ENCODE results near the gene UBALD1. TPM values are rescaled to one million over a fixed set of nuclear protein-coding genes. Genes with fewer than 3 reads are reported as not detected.

Gene UBALD1
- total RNA-seq, 1 donor from 2014 or later, result 33.6 TPM

DNA sequence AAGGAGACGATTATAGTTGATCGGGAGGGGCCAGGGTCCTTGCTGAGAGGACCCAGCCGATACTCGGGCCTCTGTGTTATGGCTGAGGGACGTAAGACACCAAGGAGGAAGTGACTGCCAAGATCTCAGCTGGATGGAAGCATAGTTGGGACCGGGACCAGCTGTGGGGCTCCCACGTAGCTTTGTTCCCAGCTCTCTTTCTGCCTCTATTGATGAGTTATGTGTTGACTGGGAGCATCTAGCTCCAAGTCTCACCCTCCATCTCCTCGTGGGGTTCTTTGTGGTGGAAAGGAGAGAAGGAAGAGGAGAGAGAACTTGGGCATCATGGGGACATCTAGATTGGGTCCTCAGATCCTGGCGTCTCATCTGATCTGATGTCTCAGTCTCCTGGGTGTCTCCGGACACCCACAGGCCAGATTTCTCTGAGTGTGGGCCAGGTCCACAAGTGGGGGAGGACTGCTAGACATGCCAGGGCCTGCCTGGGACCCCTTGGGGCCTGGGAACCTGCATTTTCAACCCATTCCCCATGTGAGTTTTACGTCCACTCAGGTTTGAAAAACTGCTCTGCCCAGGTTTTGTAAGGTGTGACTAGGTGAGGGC lies 11.0 kb upstream of the UBALD1 start:
- DNase-seq (ENCODE audit: extremely low spot score, unreplicated experiment), result no peak
- H3K4me1 Mint-ChIP-seq (ENCODE audit: unreplicated experiment), result peaks cover 28% of the 10 kb centered on the region
- no peaks in the 10 kb centered on the region for H3K9me3 Mint-ChIP-seq (ENCODE audit: unreplicated experiment)
- peak overlapping the region; percentile 97 for H3K27ac Mint-ChIP-seq (ENCODE audit: unreplicated experiment)
- H3K36me3 Mint-ChIP-seq (ENCODE audit: unreplicated experiment), result no peaks in the 10 kb centered on the region
- TF ChIP-seq, protein P1, sequence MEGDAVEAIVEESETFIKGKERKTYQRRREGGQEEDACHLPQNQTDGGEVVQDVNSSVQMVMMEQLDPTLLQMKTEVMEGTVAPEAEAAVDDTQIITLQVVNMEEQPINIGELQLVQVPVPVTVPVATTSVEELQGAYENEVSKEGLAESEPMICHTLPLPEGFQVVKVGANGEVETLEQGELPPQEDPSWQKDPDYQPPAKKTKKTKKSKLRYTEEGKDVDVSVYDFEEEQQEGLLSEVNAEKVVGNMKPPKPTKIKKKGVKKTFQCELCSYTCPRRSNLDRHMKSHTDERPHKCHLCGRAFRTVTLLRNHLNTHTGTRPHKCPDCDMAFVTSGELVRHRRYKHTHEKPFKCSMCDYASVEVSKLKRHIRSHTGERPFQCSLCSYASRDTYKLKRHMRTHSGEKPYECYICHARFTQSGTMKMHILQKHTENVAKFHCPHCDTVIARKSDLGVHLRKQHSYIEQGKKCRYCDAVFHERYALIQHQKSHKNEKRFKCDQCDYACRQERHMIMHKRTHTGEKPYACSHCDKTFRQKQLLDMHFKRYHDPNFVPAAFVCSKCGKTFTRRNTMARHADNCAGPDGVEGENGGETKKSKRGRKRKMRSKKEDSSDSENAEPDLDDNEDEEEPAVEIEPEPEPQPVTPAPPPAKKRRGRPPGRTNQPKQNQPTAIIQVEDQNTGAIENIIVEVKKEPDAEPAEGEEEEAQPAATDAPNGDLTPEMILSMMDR (IDR thresholded peaks at IDR 0.05), result no peak
- H3K27me3 Mint-ChIP-seq (ENCODE audit: unreplicated experiment), result no peaks in the 10 kb centered on the region
- H3K4me3 Mint-ChIP-seq (ENCODE audit: unreplicated experiment), result peak overlapping the region; percentile 94

DNA sequence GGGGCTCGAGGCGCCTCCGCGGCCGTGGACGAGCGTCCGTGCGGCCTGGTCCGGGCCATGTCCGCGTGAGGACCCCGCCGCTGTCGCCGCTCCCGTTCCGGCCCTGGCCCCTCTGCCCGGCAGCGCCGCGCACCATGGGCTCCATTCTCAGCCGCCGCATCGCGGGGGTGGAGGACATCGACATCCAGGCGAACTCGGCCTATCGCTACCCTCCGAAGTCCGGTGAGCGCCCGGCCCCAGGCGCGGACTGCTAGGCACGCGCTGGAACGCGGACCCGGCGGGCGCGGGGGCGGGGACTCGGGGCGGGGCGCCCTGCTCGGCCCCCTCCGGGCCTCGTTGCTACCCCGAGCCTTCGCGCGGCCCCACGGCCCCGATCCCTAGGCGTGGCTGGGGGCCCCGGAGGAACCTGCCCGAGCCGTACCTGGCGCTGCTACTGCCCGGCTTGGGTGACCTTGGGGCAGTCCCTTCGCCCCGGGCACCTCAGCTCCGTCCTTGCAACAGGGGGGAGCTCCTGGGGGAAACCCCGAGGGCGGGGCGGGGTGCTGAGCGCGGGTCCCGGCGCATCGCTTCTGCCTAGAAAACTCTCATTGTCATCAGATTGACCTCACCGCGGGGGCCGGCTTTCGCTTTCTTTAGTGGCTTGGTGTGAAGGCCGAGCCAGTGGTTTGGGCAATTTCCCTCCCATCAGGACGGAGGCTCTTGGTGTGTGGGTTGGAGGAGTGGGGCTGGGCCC lies 10.3 kb upstream of the UBALD1 start:
- TF ChIP-seq, protein P1 (IDR thresholded peaks at IDR 0.05), result no peak
- DNase-seq (ENCODE audit: extremely low spot score, unreplicated experiment), result no peak
- peaks cover 28% of the 10 kb centered on the region for H3K4me1 Mint-ChIP-seq (ENCODE audit: unreplicated experiment)
- H3K9me3 Mint-ChIP-seq (ENCODE audit: unreplicated experiment), result no peaks in the 10 kb centered on the region
- peak overlapping the region; percentile 97 for H3K27ac Mint-ChIP-seq (ENCODE audit: unreplicated experiment)
- H3K36me3 Mint-ChIP-seq (ENCODE audit: unreplicated experiment), result no peaks in the 10 kb centered on the region
- H3K4me3 Mint-ChIP-seq (ENCODE audit: unreplicated experiment), result peak overlapping the region; percentile 94
- H3K27me3 Mint-ChIP-seq (ENCODE audit: unreplicated experiment), result no peaks in the 10 kb centered on the region

DNA sequence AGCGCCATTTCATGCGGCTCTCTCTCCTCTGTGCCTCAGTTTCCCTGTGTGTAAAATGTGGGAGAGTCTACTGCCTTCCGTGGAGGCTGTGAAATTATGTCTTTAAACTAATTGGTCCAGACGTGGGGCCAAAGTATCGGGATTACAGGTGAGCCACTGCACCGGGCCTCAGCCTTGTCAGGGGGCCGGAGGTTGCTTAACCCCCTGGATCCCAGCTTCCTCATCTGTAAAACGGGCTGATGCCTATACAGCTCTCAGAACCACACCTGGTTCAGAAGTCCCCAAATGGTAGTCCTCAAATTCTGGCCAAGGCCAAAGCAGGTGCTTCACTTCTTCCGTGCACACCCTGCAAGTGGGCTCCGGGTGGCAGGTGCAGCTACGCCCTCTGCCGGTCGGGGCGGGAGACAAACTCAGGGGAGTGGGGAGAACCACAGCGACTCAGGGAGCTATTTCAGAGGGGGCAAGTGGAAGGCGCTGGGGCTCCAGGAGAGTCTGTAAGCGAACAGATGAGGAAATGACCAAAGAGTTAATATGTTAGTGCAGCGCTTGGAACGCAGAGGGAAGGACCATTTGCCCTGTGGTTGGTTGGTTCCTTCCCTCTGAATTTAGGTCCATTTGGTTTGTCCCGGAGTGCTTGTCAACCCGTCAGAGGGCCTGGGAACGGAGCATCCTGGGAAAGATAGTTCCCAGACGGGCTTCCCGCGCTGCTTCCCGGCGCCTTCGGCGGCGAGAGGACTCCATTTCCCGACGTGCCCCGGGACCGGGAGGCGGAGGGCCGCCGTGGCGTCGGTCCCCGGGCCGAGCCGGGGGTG lies 9.5 kb upstream of the UBALD1 start, which contains the start of gene MGRN1:
Gene MGRN1, plus strand, starts transcription at position 812 of the 812 bp plus-strand sequence. CDS start 135 bp downstream, outside the sequence.
- Mint-ChIP-seq H3K9me3 (ENCODE audit: unreplicated experiment) (no peaks in the 10 kb centered on the region), H3K27ac (ENCODE audit: unreplicated experiment) (peak within 1 kb of the TSS; percentile 97)
- TF ChIP-seq, protein P1 (IDR thresholded peaks at IDR 0.05), result peak; percentile 99

DNA sequence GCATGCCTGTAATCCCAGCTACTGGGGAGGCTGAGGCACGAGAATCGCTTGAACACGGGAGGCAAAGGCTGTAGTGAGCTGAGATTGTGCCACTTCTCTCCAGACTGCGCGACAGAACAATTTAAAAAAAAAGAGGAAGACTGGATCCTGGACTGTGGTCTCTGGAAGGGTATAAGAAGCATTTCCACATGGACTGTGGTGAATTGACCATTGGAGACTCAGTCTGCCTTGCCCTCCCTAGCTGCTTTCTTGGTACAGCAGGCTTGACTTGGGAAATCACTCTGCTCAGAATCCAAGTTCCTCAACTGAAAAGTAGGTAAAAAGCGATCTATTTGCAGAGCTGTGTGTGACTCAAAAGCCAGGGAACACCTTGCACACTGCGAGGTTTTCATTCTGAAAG lies 8.9 kb upstream of the UBALD1 start:
- Mint-ChIP-seq H3K27me3 (ENCODE audit: unreplicated experiment) (no peaks in the 10 kb centered on the region), H3K4me1 (ENCODE audit: unreplicated experiment) (peaks cover 23% of the 10 kb centered on the region), H3K27ac (ENCODE audit: unreplicated experiment) (no peak overlapping the region), H3K4me3 (ENCODE audit: unreplicated experiment) (no peak overlapping the region), H3K36me3 (ENCODE audit: unreplicated experiment) (no peaks in the 10 kb centered on the region), H3K9me3 (ENCODE audit: unreplicated experiment) (no peaks in the 10 kb centered on the region)
- TF ChIP-seq, protein P1 (IDR thresholded peaks at IDR 0.05), result no peak
- DNase-seq (ENCODE audit: extremely low spot score, unreplicated experiment), result no peak

More for the DNA sequence above, 9.5 kb upstream of the UBALD1 start, which contains the start of gene MGRN1:
- DNase-seq (ENCODE audit: extremely low spot score, unreplicated experiment), result peak; percentile 98
- H3K4me1 Mint-ChIP-seq (ENCODE audit: unreplicated experiment), result peaks cover 27% of the 10 kb centered on the region
- peak within 1 kb of the TSS; percentile 94 for H3K4me3 Mint-ChIP-seq (ENCODE audit: unreplicated experiment)
- H3K27me3 Mint-ChIP-seq (ENCODE audit: unreplicated experiment), result no peaks in the 10 kb centered on the region
- no peaks in the 10 kb centered on the region for H3K36me3 Mint-ChIP-seq (ENCODE audit: unreplicated experiment)
